Liver (tissue), 9 donors: ENCODE measurements around the gene PTH1R. TPM values are rescaled to one million over a fixed set of nuclear protein-coding genes. Genes with fewer than 3 reads are reported as not detected.

Source experiments
- DNase-seq: peaks from one replicate; pipeline ENCODE4 v3.0.0-alpha.2; 2017; ENCODE audit warnings: low spot score
- H3K27ac ChIP-seq, 2 donors: one replicate each; pipeline ENCODE4 v1.7.0; 2013; ENCODE audit warnings: inconsistent platforms in 2 of 2, low read length in 2 of 2, control low read depth in 1 of 2, low read depth in 1 of 2, mild to moderate bottlenecking in 1 of 2
- H3K27me3 ChIP-seq, 4 donors: one replicate each; pipeline versions ENCODE4 v1.6.1 to v1.7.0; 2013; ENCODE audit warnings: low read length in 3 of 4, inconsistent platforms in 1 of 4, mild to moderate bottlenecking in 1 of 4, moderate library complexity in 1 of 4; ENCODE audit not compliant: control insufficient read depth in 4 of 4, insufficient read depth in 4 of 4
- H3K36me3 ChIP-seq, 4 donors: one replicate each; pipeline versions ENCODE4 v1.6.1 to v1.7.0; 2013; ENCODE audit warnings: low read length in 3 of 4, mild to moderate bottlenecking in 3 of 4, low read depth in 1 of 4, moderate library complexity in 1 of 4; ENCODE audit not compliant: control insufficient read depth in 4 of 4, insufficient read depth in 3 of 4
- H3K4me1 ChIP-seq, 4 donors: one replicate each; pipeline versions ENCODE4 v1.6.1 to v1.7.0; 2013; ENCODE audit warnings: low read length in 3 of 4, mild to moderate bottlenecking in 3 of 4, moderate library complexity in 1 of 4; ENCODE audit not compliant: control insufficient read depth in 4 of 4, insufficient read depth in 4 of 4
- H3K4me3 ChIP-seq, 3 donors: one replicate each; pipeline versions ENCODE4 v1.6.1 to v1.7.0; 2013; ENCODE audit warnings: low read length in 3 of 3, control low read depth in 1 of 3, low read depth in 1 of 3, mild to moderate bottlenecking in 1 of 3
- H3K9ac ChIP-seq, 2 donors: one replicate each; pipeline ENCODE4 v1.7.0; 2013; ENCODE audit warnings: low read length in 2 of 2, mild to moderate bottlenecking in 2 of 2, moderate library complexity in 2 of 2, control low read depth in 1 of 2, low read depth in 1 of 2
- H3K9me3 ChIP-seq, 4 donors: one replicate each; pipeline versions ENCODE4 v1.6.1 to v1.7.0; 2013; ENCODE audit warnings: low read length in 3 of 4; ENCODE audit not compliant: control insufficient read depth in 4 of 4
- ATF3 ChIP-seq: IDR thresholded peaks from 2 replicates; pipeline ENCODE4 v1.6.1; 2016; ENCODE audit warnings: antibody characterized with exemption
- EGR1 ChIP-seq, 2 donors: IDR thresholded peaks; 2 replicates each; pipeline ENCODE4 v1.6.1; 2016 to 2018; ENCODE audit warnings: antibody characterized with exemption in 2 of 2, low read depth in 2 of 2
- FOXA1 ChIP-seq: IDR thresholded peaks from 2 replicates; pipeline ENCODE4 v1.6.1; 2016; ENCODE audit warnings: antibody characterized with exemption
- FOXA2 ChIP-seq: IDR thresholded peaks from 2 replicates; pipeline ENCODE4 v1.6.1; 2016; ENCODE audit warnings: antibody characterized with exemption
- GABPA ChIP-seq, 2 donors: IDR thresholded peaks in 1 of 2; conservative IDR thresholded peaks in 1 of 2; 2 replicates each; pipeline ENCODE4 v1.6.1; 2016; ENCODE audit warnings: antibody characterized with exemption in 2 of 2, mild to moderate bottlenecking in 1 of 2, moderate library complexity in 1 of 2
- HNF4A ChIP-seq, 2 donors: conservative IDR thresholded peaks; 2 replicates each; pipeline ENCODE4 v1.6.1; 2016; ENCODE audit warnings: antibody characterized with exemption in 2 of 2, mild to moderate bottlenecking in 2 of 2
- HNF4G ChIP-seq: IDR thresholded peaks from 2 replicates; pipeline ENCODE4 v1.6.1; 2016; ENCODE audit warnings: antibody characterized with exemption
- JUND ChIP-seq, 2 donors: IDR thresholded peaks; 2 replicates each; pipeline ENCODE4 v1.6.1; 2016; ENCODE audit warnings: antibody characterized with exemption in 2 of 2
- NR2F2 ChIP-seq: IDR thresholded peaks from 2 replicates; pipeline ENCODE4 v1.6.1; 2016; ENCODE audit warnings: antibody characterized with exemption
- RXRA ChIP-seq, 2 donors: IDR thresholded peaks; 2 replicates each; pipeline ENCODE4 v1.6.1; 2017 to 2018; ENCODE audit warnings: antibody characterized with exemption in 2 of 2, mild to moderate bottlenecking in 1 of 2
- SP1 ChIP-seq: IDR thresholded peaks from 2 replicates; pipeline ENCODE4 v1.6.1; 2018; ENCODE audit warnings: antibody characterized with exemption, mild to moderate bottlenecking
- TAF1 ChIP-seq: conservative IDR thresholded peaks from 2 replicates; pipeline ENCODE4 v1.6.1; 2016; ENCODE audit warnings: antibody characterized with exemption, mild to moderate bottlenecking
- YY1 ChIP-seq: IDR thresholded peaks from 2 replicates; pipeline ENCODE4 v1.6.1; 2016; ENCODE audit warnings: antibody characterized with exemption, mild to moderate bottlenecking
- WGBS: extraction: QIAGEN DNeasy Blood & Tissue Kit; methylation state at CpG from one replicate; pipeline ENCODE4 v1.1.7; 2013; 5-methylcytosine and 5-hydroxymethylcytosine counted together
- polyA plus RNA-seq, 2 donors: library from polyadenylated mRNA; stranded (reverse) in 1 of 2; unstranded in 1 of 2; fragments of 200-250 nt in 1 of 2; fragments of >200 nt in 1 of 2; fragmentation: Nextera tagmentation in 1 of 2; extraction: Ambion mirVana in 1 of 2; gene quantifications; one replicate each; pipeline versions ENCODE4 v1.2.1 to v1.2.3, GENCODE V29; 2013 to 2015
- total RNA-seq, 2 donors: library from RNA; depleted of rRNA; stranded (reverse); fragments of >200 nt; gene quantifications; one replicate each; pipeline ENCODE4 v1.2.3, GENCODE V29; 2014
- TF ChIP-seq, protein P1 (sequence below): IDR thresholded peaks from 2 replicates; pipeline ENCODE4 v1.6.1; 2016; ENCODE audit warnings: antibody characterized with exemption, mild to moderate bottlenecking
- TF ChIP-seq, protein P2 (sequence below): IDR thresholded peaks from 2 replicates; pipeline ENCODE4 v1.6.1; 2016; ENCODE audit warnings: antibody characterized with exemption
- donor health status: healthy.
- donor health status: healthy.
- donor health status: healthy.
- donor health status: healthy.
- donor health status: healthy.

PTH1R gene
- total and polyA plus RNA-seq, 4 donors: 7.2 to 28.4 (median 23.6) TPM

DNA sequence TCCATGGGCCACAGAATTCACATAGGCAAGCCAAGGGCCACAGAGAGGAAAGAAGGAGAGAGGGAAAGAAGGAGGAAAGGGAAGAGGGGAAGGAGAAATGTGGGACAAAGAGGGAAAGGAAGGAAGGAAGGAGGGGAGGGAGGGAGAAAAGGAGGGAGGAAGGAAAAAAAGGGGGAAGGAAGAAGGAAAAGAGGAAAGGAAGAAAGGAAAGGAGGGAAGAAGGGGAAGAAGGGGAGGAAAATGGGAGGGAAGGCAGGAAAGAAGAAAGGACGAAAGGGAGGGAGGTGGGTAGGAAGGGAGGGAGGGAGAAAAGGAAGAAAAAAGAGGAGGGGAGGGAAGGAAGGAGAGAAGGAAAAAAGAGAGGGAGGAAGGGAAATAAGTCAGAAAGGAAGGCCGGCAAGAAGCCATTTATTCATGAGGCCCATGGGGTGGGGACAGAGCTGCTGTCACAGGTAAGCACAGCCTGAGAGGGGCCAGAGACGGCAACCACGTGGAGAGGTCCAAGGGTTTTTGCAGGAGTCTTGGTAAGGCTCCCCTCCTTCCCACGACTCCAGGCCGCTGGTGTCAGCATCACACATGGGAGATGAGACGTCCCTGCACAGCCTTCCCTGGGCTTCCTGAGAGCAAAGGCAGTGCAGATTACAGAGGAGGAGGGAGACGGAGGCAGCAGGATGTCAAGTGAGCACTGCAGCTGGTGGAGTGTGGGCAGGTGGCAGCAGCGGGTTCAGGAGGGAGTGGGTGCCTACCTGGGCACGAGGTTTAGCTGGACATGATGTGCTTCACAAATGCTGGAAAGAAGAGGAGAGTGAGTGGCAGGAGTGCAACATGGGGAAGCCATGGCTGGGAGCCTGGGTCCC is 19.8 kb upstream of the PTH1R start:
- H3K27me3 ChIP-seq: no peaks in the 10 kb centered on the region
- H3K9me3 ChIP-seq: no peaks in the 10 kb centered on the region
- no peak overlapping the region for H3K4me3 ChIP-seq
- WGBS: 78% methylated on average over 10 of the region's 10 CpGs
- DNase-seq: no peak
- H3K4me1 ChIP-seq: peaks cover 0 to 5% (median 3%) of the 10 kb centered on the region in 4 donors
- H3K36me3 ChIP-seq: no peaks in the 10 kb centered on the region
- TF ChIP-seq, protein P1, sequence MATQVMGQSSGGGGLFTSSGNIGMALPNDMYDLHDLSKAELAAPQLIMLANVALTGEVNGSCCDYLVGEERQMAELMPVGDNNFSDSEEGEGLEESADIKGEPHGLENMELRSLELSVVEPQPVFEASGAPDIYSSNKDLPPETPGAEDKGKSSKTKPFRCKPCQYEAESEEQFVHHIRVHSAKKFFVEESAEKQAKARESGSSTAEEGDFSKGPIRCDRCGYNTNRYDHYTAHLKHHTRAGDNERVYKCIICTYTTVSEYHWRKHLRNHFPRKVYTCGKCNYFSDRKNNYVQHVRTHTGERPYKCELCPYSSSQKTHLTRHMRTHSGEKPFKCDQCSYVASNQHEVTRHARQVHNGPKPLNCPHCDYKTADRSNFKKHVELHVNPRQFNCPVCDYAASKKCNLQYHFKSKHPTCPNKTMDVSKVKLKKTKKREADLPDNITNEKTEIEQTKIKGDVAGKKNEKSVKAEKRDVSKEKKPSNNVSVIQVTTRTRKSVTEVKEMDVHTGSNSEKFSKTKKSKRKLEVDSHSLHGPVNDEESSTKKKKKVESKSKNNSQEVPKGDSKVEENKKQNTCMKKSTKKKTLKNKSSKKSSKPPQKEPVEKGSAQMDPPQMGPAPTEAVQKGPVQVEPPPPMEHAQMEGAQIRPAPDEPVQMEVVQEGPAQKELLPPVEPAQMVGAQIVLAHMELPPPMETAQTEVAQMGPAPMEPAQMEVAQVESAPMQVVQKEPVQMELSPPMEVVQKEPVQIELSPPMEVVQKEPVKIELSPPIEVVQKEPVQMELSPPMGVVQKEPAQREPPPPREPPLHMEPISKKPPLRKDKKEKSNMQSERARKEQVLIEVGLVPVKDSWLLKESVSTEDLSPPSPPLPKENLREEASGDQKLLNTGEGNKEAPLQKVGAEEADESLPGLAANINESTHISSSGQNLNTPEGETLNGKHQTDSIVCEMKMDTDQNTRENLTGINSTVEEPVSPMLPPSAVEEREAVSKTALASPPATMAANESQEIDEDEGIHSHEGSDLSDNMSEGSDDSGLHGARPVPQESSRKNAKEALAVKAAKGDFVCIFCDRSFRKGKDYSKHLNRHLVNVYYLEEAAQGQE: no peak
- TF ChIP-seq TAF1 (no peak), FOXA2 (no peak), HNF4G (no peak), HNF4A (conservative IDR thresholded peaks at IDR 0.05) (no peak), GABPA (IDR thresholded peaks at IDR 0.05 in 1 of 2, conservative IDR thresholded peaks at IDR 0.05 in 1 of 2) (no peak)
- TF ChIP-seq, protein P2, sequence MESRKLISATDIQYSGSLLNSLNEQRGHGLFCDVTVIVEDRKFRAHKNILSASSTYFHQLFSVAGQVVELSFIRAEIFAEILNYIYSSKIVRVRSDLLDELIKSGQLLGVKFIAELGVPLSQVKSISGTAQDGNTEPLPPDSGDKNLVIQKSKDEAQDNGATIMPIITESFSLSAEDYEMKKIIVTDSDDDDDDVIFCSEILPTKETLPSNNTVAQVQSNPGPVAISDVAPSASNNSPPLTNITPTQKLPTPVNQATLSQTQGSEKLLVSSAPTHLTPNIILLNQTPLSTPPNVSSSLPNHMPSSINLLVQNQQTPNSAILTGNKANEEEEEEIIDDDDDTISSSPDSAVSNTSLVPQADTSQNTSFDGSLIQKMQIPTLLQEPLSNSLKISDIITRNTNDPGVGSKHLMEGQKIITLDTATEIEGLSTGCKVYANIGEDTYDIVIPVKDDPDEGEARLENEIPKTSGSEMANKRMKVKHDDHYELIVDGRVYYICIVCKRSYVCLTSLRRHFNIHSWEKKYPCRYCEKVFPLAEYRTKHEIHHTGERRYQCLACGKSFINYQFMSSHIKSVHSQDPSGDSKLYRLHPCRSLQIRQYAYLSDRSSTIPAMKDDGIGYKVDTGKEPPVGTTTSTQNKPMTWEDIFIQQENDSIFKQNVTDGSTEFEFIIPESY: no peak
- H3K27ac ChIP-seq: no peak overlapping the region
- no peak overlapping the region for H3K9ac ChIP-seq

- Histone ChIP-seq H3K27me3 (no peaks in the 10 kb centered on the region), H3K4me3 (no peak overlapping the region), H3K27ac (no peak overlapping the region), H3K9me3 (no peaks in the 10 kb centered on the region), H3K36me3 (no peaks in the 10 kb centered on the region), H3K4me1 (peaks cover 0 to 5% (median 3%) of the 10 kb centered on the region in 4 donors), H3K9ac (no peak overlapping the region)
- TF ChIP-seq RXRA (IDR thresholded peaks at IDR 0.05) (no peak), SP1 (no peak), HNF4A (conservative IDR thresholded peaks at IDR 0.05) (no peak), TAF1 (no peak), FOXA1 (no peak), YY1 (no peak), FOXA2 (no peak), EGR1 (IDR thresholded peaks at IDR 0.05; ENCODE audit: low read depth in 2 of 2) (no peak), GABPA (IDR thresholded peaks at IDR 0.05 in 1 of 2, conservative IDR thresholded peaks at IDR 0.05 in 1 of 2) (no peak), NR2F2 (no peak), JUND (IDR thresholded peaks at IDR 0.05) (no peak), ATF3 (no peak)
- DNase-seq: no peak
- WGBS: 89% methylated on average over 6 of the region's 6 CpGs
Measured at GRCh38 chr3:46858456-46858855, 19.1 kb upstream of the PTH1R start.
